ENCODE data around the gene LDLRAD4.

Gene LDLRAD4

DNA sequence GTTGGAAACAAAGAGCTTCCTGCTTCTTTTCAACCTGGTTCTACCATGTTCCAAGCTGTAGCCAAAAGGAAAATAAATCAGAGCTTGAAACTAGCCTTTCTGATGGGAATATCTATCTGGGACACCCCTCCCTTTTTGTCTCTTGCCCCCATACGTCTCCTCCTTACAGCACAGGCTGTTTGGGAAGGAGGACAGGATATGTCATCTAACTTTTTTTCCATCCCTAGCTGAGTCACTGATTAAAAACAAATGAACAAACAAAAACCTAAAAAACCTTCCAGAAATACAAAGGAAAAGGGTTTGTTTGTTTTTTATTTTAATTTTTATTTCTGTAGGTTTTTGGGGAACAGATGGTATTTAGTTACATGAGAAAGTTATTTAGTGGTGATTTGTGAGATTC lies 356.2 kb downstream of the LDLRAD4 start:
- DNase-seq (ENCODE audit: low read depth), result no peak

DNA sequence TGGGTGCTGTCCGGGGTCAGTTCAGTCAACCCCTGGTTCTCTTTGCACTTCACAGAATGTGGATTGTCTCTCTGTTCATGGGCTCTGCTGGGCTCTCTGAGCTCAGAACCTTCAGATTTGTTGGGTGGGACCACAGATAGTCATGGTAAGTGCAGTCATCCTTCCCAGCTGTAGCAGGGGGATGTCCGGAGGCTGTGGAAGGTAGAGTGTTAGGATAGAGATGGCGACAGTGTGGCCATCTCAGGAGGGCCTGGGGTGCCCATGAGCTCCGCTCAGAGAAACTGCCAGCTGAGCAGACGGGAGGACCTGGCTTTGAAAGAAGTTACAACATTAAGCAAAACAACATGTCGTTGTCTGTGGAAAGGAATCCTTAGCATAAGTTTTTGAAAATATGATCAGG lies 358.0 kb downstream of the LDLRAD4 start:
- DNase-seq (ENCODE audit: low read depth), result no peak

DNA sequence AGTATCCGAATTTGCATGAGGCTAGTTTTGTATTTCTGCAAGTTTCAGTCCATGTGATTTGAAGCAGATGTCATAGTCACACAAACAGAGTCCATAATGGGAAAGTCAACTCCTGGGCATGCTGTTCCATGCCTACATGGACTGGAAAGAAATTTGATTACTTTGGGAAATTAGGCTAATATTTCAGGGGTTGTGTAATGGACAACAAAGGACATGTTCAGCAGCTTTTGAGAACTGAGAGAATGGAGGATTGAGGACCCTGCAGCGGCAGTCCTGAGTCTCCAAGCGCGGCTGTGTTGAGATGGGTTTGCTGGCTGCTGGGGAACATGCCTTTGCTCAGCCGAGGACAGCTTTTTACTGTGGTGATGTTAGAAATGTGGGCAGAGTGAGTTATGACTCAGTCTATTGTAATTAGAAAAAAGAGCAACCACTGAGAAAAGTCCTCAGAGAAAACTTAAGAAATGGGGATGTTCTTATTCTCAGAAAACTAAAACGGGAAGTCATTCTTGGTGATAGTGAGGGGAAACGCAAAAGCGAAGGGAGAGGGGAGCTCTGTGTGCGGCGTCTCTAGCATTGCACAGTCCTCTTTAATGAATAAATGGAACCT lies 358.6 kb downstream of the LDLRAD4 start:
- no peak for DNase-seq (ENCODE audit: low read depth)

GRCh38 chr18:13577781-13578180 lies 359.2 kb downstream of the LDLRAD4 start:
- DNase-seq (ENCODE audit: low read depth), result no peak

DNA sequence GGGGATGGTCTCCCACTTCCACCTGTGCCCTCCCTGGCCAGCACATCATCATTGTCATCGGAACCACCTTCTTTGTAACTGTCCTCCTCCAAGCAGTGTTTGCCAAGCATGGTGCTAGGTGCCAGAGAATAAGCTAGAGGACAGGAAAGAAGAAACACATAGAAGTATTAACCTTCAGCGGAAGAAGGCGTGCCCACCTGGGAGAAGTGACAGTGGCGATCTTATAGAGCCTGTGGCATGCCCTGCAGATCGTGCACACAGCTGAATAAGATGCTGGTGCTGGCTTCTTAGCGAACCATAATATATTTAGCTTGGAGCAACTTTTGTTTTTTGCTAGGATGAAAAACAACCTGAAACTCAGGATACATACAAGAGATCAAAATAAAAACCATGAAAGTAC lies 359.8 kb downstream of the LDLRAD4 start:
- no peak for DNase-seq (ENCODE audit: low read depth)

GRCh38 chr18:13579874-13580273 lies 361.3 kb downstream of the LDLRAD4 start:
- no peak for DNase-seq (ENCODE audit: low read depth)

GRCh38 chr18:13580351-13580750 lies 361.8 kb downstream of the LDLRAD4 start:
- no peak for DNase-seq (ENCODE audit: low read depth)

GRCh38 chr18:13580991-13581390 lies 362.4 kb downstream of the LDLRAD4 start:
- no peak for DNase-seq (ENCODE audit: low read depth)

DNA sequence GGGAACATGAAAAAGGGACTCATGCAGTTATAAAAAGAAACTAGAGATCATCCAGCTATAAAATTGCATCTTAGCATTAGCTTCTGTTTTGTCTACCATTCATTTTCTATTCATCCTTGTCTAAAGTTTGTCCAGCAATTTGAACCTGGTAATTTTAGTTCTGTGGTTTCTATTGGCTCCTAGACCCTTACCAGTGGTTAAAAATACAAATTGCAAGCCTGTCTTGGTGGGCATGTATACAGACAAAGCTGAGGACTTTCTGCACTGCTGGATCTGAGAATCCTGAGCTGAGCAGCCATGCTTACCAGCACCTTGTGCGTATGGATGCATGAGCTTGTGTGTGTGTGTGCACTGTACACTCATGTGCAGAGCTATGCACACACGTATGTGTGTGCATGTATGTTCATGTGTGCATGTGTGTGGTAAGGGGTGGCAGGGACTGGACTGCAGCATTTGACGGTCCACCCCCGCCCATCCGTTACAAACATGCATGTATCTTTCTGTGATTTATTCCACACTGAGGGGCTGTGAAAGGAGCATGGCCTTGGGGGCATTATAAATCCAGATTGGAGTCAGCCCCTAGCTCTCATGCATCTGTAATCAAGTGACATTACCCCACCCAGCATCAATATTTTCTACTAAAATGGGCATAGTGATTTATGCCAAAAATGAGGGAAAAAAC lies 363.1 kb downstream of the LDLRAD4 start:
- DNase-seq (ENCODE audit: low read depth), result no peak

GRCh38 chr18:13582178-13582670 lies 363.7 kb downstream of the LDLRAD4 start:
- no peak for DNase-seq (ENCODE audit: low read depth)

DNA sequence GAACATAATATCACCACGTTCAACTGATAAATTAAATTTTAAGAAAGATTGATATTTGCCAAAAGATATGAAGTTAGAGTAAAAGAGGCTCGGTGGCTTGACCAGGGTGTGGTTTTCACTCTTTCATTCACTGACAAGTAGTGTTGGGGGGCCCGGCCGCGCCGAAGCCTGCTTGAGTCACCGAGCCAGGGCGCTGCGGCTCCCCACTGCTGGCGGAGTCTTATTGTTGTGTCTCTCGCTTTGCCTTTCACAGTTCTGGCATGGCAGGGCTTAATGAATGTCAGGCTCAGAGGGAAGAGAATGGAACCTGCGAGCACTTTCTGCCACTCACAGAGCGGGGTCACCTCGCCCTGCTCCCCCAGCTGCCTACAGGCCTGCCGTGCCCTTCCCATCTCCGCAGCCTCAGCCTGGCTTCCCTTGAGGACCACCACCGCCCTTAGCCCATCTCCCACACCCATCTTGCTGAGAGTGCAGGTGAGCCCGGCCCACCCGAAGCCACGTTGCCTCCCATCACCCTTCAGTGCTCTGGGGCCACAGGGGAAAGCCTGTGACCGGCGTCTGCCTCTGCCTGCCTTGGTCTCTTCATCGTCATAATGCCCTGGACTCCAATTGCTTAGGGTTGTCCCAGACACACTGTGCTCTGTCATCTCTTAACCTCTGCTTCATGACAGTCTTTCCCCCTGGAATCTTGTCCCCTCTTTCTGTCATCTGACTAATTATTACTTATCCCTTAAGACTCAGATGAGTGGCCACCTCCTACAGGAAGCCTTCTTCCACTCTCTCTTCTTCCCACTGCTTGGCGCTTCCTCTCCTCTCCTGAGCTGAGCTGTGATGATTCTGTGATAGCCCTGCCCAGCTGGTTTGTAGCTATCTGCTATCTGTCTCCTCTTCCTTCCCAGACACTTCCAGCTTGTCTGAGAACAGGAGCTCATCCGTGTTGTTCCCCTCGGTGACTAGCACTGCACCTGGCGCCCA lies 365.3 kb downstream of the LDLRAD4 start:
- no peak for DNase-seq (ENCODE audit: low read depth)

DNA sequence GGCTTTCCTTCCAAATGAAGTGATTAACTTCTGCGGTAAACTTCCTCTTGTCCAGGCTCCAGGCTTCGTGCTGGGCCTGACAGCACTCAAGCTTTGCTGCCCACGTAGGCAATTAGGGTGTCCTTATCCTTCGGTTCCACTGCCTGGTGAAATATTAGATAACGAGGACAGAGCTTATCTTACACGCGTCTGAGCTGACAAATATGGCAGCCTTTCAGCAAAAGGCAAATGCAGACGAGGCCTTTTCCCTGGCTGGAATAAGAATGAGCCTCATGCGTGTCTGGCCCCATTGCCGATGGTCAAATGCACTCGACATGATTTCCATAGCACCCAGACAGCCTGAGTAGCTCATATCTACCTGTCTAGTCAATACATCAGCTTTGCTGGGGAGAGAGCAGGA lies 366.3 kb downstream of the LDLRAD4 start:
- no peak for DNase-seq (ENCODE audit: low read depth)

- DNase-seq (ENCODE audit: low read depth), result no peak
Observed at GRCh38 chr18:13585379-13586153, 367.0 kb downstream of the LDLRAD4 start.

DNA sequence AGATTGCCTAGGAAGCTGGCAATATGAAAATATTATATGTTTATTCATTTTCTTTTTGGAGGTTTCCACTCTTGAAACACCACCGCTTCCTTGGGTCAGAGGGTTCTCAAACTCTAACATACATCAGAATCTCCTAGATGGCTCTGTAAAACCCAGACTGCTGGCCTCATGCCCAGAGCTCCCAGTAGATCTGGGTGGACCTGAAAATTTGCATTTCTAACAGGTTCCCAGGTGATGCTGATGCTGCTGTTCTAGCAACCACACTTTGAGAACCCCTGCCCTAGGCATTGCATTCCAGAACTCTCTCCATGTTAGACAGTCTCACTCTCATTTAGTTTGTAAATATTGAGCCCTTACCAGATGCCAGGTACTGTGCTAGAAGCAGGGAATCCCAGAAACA lies 368.4 kb downstream of the LDLRAD4 start:
- DNase-seq (ENCODE audit: low read depth), result no peak

DNA sequence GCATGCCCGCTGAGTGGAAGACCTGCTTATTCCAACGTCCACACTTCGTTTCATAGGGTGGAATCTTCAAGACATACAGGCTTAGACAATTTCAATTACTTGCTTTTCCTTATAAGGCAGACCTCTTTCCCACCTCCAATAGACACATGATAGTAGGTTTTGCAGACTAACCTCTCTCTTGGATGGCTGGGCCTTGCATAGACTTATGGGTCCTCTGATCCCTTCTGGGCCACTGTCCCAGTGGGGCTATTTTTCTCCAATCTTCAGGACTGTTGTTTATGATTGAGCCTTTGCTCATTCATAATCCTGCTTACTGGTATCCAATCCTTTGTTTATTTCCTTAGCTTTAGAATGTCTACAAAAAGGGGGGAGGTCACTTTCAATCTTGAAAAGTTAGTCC lies 368.9 kb downstream of the LDLRAD4 start:
- no peak for DNase-seq (ENCODE audit: low read depth)

- DNase-seq (ENCODE audit: low read depth), result no peak
Observed at GRCh38 chr18:13587937-13588336, 369.4 kb downstream of the LDLRAD4 start.

GRCh38 chr18:13589316-13589715 lies 370.8 kb downstream of the LDLRAD4 start:
- no peak for DNase-seq (ENCODE audit: low read depth)

- no peak for DNase-seq (ENCODE audit: low read depth)
Observed at GRCh38 chr18:13589943-13590342, 371.4 kb downstream of the LDLRAD4 start.

DNA sequence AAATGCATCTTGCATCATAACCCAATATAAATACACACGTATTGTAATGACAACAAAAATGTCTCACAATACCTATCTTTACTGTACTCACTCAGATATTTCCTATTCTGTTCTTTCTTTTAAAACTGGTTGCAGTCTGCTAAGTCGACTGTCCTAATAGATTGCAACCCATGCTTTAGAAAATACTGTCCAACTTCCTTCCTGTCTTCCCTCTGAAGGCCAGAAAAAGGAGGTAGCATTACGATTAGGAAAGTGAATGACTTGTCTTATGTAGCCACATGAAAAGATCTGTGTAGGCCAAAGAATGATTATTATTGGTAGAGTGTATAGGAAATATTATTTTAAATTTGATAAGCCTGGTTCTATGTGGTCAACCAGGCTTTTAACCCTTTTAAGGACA lies 373.7 kb downstream of the LDLRAD4 start:
- DNase-seq (ENCODE audit: low read depth), result no peak

DNA sequence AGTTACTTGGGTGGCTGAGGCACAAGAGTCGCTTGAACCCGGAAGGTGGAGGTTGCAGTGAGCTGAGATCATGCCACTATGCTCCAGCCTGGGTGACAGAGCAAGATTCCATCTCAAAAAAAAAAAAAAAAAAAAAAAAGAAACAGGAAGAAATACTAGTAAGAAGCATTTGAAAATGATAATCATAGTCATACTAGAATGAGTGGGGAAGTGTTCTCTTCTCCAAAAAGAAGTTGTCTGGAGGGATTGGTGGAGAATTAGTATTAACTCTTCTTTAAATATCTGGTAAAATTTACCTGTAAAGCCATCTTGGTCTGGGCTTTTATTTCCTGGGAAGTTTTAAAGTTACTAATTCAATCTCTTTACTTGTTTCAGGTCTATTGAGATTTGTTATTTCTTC lies 376.0 kb downstream of the LDLRAD4 start:
- DNase-seq (ENCODE audit: low read depth), result no peak

GRCh38 chr18:13597068-13597467 lies 378.5 kb downstream of the LDLRAD4 start:
- DNase-seq (ENCODE audit: low read depth), result no peak

- no peak for DNase-seq (ENCODE audit: low read depth)
Observed at GRCh38 chr18:13598591-13598990, 380.0 kb downstream of the LDLRAD4 start.

All from stimulated activated CD8-positive, alpha-beta memory T cell treated with anti-CD3 and anti-CD28 coated beads, Interleukin-12 subunit alpha, Interleukin-12 subunit beta, amount 100 ng/mL, for 4 hours (primary cell).